ENCODE results near the gene ADRA2C. TPM values are rescaled to one million over a fixed set of nuclear protein-coding genes. Genes with fewer than 3 reads are reported as not detected.
"Not testable (repeated sequence)": the region's sequence is repeated elsewhere in the genome, so short reads cannot be mapped to it uniquely, and the experiment has no call there.

ADRA2C gene
- total RNA-seq, 3 donors from 2014 or later, result 1.6 to 6.9 (median 3.5) TPM

GRCh38 chr4:3812211-3812934 is 46.2 kb downstream of the ADRA2C start:
- intact Hi-C loops (cut with DNase I; ENCODE audit: low total_unique reads), result no loop called here
- Histone ChIP-seq H3K27ac (no peak overlapping the region), H3K9me3 (no peaks in the 10 kb centered on the region), H3K27me3 (peaks cover 0 to 40% of the 10 kb centered on the region in 2 donors), H3K36me3 (no peaks in the 10 kb centered on the region), H3K4me3 (no peak overlapping the region), H3K4me1 (no peaks in the 10 kb centered on the region)
- no peak for TF ChIP-seq POLR2AphosphoS5 (IDR thresholded peaks at IDR 0.05)
- TF ChIP-seq POLR2A (IDR thresholded peaks at IDR 0.05), result no peak
- no peak for TF ChIP-seq CTCF (IDR thresholded peaks at IDR 0.05)
- DNase-seq (ENCODE audit: low spot score in 2 of 2), result no peak

GRCh38 chr4:3813151-3814052 is 47.2 kb downstream of the ADRA2C start:
- DNase-seq (ENCODE audit: low spot score in 2 of 2), result no peak
- intact Hi-C loops (cut with DNase I; ENCODE audit: low total_unique reads), result loop anchor here (1.0 kb wide), 1 partner anchor 36 kb away; no protein-coding TSS in a partner anchor

GRCh38 chr4:3814053-3814570 is 47.9 kb downstream of the ADRA2C start:
- TF ChIP-seq CTCF (IDR thresholded peaks at IDR 0.05) (no peak), POLR2AphosphoS5 (IDR thresholded peaks at IDR 0.05) (no peak), POLR2A (IDR thresholded peaks at IDR 0.05) (no peak)
- H3K9me3 ChIP-seq, result no peaks in the 10 kb centered on the region
- no peaks in the 10 kb centered on the region for H3K4me1 ChIP-seq
- no peak for DNase-seq (ENCODE audit: low spot score in 2 of 2)
- intact Hi-C loops (cut with DNase I; ENCODE audit: low total_unique reads), result loop anchor here (1.0 kb wide), 1 partner anchor 35 kb away; no protein-coding TSS in a partner anchor
- H3K27me3 ChIP-seq, result peaks cover 0 to 32% of the 10 kb centered on the region in 2 donors
- no peak overlapping the region for H3K4me3 ChIP-seq
- H3K27ac ChIP-seq, result no peak overlapping the region
- no peaks in the 10 kb centered on the region for H3K36me3 ChIP-seq

More at GRCh38 chr4:3813151-3814052, 47.2 kb downstream of the ADRA2C start:
- no peaks in the 10 kb centered on the region for H3K9me3 ChIP-seq
- H3K4me3 ChIP-seq, result no peak overlapping the region
- H3K27me3 ChIP-seq, result peaks cover 0 to 39% of the 10 kb centered on the region in 2 donors
- no peaks in the 10 kb centered on the region for H3K36me3 ChIP-seq
- no peak overlapping the region for H3K27ac ChIP-seq
- H3K4me1 ChIP-seq, result no peaks in the 10 kb centered on the region
- TF ChIP-seq POLR2A (IDR thresholded peaks at IDR 0.05) (no peak), POLR2AphosphoS5 (IDR thresholded peaks at IDR 0.05) (no peak), CTCF (IDR thresholded peaks at IDR 0.05) (no peak)

GRCh38 chr4:3814838-3815237 is 48.7 kb downstream of the ADRA2C start:
- intact Hi-C loops (cut with DNase I; ENCODE audit: low total_unique reads), result loop anchor here (1.0 kb wide), 1 partner anchor 34 kb away; no protein-coding TSS in a partner anchor
- H3K9me3 ChIP-seq; DNase-seq (ENCODE audit: low spot score in 2 of 2); H3K4me3 ChIP-seq; H3K27ac ChIP-seq; H3K4me1 ChIP-seq; H3K36me3 ChIP-seq: not testable (repeated sequence)
- peaks cover 0 to 25% of the 10 kb centered on the region in 2 donors for H3K27me3 ChIP-seq

- no peak for TF ChIP-seq POLR2A (IDR thresholded peaks at IDR 0.05)
- TF ChIP-seq CTCF (IDR thresholded peaks at IDR 0.05), result no peak
- no peak for TF ChIP-seq POLR2AphosphoS5 (IDR thresholded peaks at IDR 0.05)
- Histone ChIP-seq H3K27ac (no peak overlapping the region), H3K9me3 (no peaks in the 10 kb centered on the region), H3K4me1 (no peaks in the 10 kb centered on the region), H3K27me3 (peaks cover 0 to 23% of the 10 kb centered on the region in 2 donors), H3K4me3 (no peak overlapping the region), H3K36me3 (no peaks in the 10 kb centered on the region)
- intact Hi-C loops (cut with DNase I; ENCODE audit: low total_unique reads), result no loop called here
- no peak for DNase-seq (ENCODE audit: low spot score in 2 of 2)
These were observed 50.2 kb downstream of the ADRA2C start for GRCh38 chr4:3816256-3816825.
